HepG2 (cell line): ENCODE measurements around the gene TPX2. TPM values are rescaled to one million over a fixed set of nuclear protein-coding genes. Genes with fewer than 3 reads are reported as not detected.

Source experiments
- ASH2L ChIP-seq: fragments of 300-600, 200-600 bp; sonication (generic); IDR thresholded peaks from 2 replicates; pipeline ENCODE4 v1.7.0; 2017; ENCODE audit warnings: low read depth, mild to moderate bottlenecking, moderate library complexity, mixed read lengths, low read length; ENCODE audit not compliant: insufficient read length
- CREM ChIP-seq, 2 experiments: sonication (generic) in 1 of 2; formaldehyde crosslinking in 1 of 2; IDR thresholded peaks; 2 replicates each; pipeline versions ENCODE4 v1.4.0 to v1.6.1; 2016 to 2020; ENCODE audit warnings: antibody characterized with exemption in 1 of 2, mild to moderate bottlenecking in 1 of 2, missing genetic modification reagents in 1 of 2
- ETS1 ChIP-seq: sonication (generic); formaldehyde crosslinking; IDR thresholded peaks from 2 replicates; pipeline ENCODE4 v1.4.0; 2020; ENCODE audit warnings: missing genetic modification reagents
- KAT8 ChIP-seq: IDR thresholded peaks from 2 replicates; pipeline ENCODE4 v1.6.1; 2016; ENCODE audit warnings: missing genetic modification reagents, missing compliant biosample characterization
- KDM1A ChIP-seq: IDR thresholded peaks from 2 replicates; pipeline ENCODE4 v1.6.1; 2016; ENCODE audit warnings: missing compliant biosample characterization
- KDM2A ChIP-seq: sonication (generic); formaldehyde crosslinking; IDR thresholded peaks from 2 replicates; pipeline ENCODE4 v1.4.0; 2020; ENCODE audit warnings: low read depth, missing genetic modification reagents, borderline replicate concordance
- MYNN ChIP-seq: sonication (generic); formaldehyde crosslinking; IDR thresholded peaks from 2 replicates; pipeline ENCODE4 v1.4.0; 2020; ENCODE audit warnings: mild to moderate bottlenecking, low read depth, missing genetic modification reagents
- NFIB ChIP-seq: sonication (generic); formaldehyde crosslinking; IDR thresholded peaks from 2 replicates; pipeline ENCODE4 v1.9.0; 2021; ENCODE audit warnings: missing genetic modification reagents, mild to moderate bottlenecking, borderline replicate concordance
- SMARCE1 ChIP-seq: fragments of 450-650 bp; IDR thresholded peaks from 2 replicates; pipeline ENCODE4 v1.6.1; 2017; ENCODE audit warnings: borderline replicate concordance
- SNAPC4 ChIP-seq: sonication (generic); formaldehyde crosslinking; IDR thresholded peaks from 2 replicates; pipeline ENCODE4 v1.4.0; 2020; ENCODE audit warnings: mild to moderate bottlenecking, missing genetic modification reagents
- SP2 ChIP-seq: sonication (generic); formaldehyde crosslinking; IDR thresholded peaks from 2 replicates; pipeline ENCODE4 v1.5.1; 2020; ENCODE audit warnings: mild to moderate bottlenecking, missing genetic modification reagents
- SP5 ChIP-seq: IDR thresholded peaks from 2 replicates; pipeline ENCODE4 v1.6.1; 2016; ENCODE audit warnings: low read depth, borderline replicate concordance
- STAG1 ChIP-seq: sonication (generic); formaldehyde crosslinking; IDR thresholded peaks from 2 replicates; pipeline ENCODE4 v1.4.0; 2020; ENCODE audit warnings: missing genetic modification reagents
- TIGD3 ChIP-seq: sonication (generic); formaldehyde crosslinking; IDR thresholded peaks from 2 replicates; pipeline ENCODE4 v1.5.1; 2020; ENCODE audit warnings: mild to moderate bottlenecking, missing genetic modification reagents, borderline replicate concordance
- ZKSCAN5 ChIP-seq: sonication (generic); formaldehyde crosslinking; IDR thresholded peaks from 2 replicates; pipeline ENCODE4 v1.5.1; 2020; ENCODE audit warnings: mild to moderate bottlenecking, missing genetic modification reagents
- ZMYM2 ChIP-seq: sonication (generic); formaldehyde crosslinking; IDR thresholded peaks from 2 replicates; pipeline ENCODE4 v1.8.0; 2022; ENCODE audit warnings: mild to moderate bottlenecking, missing genetic modification reagents
- ZNF251 ChIP-seq: sonication (generic); formaldehyde crosslinking; IDR thresholded peaks from 2 replicates; pipeline ENCODE4 v1.9.0; 2021; ENCODE audit warnings: mild to moderate bottlenecking, missing genetic modification reagents
- ZNF335 ChIP-seq: sonication (generic); formaldehyde crosslinking; IDR thresholded peaks from 2 replicates; pipeline ENCODE4 v1.4.0; 2020; ENCODE audit warnings: missing genetic modification reagents
- ZNF484 ChIP-seq: sonication (generic); formaldehyde crosslinking; IDR thresholded peaks from 2 replicates; pipeline ENCODE4 v1.5.1; 2020; ENCODE audit warnings: mild to moderate bottlenecking, low read depth, missing genetic modification reagents, borderline replicate concordance
- ZNF644 ChIP-seq: IDR thresholded peaks from 2 replicates; pipeline ENCODE4 v1.6.1; 2016; ENCODE audit warnings: low read depth
- polyA plus RNA-seq, 8 experiments: library from polyadenylated mRNA; depleted of rRNA in 3 of 8; stranded (reverse) in 7 of 8; unstranded in 1 of 8; fragments of >200 nt; fragmentation: Illumina TruSeq in 4 of 8; extraction: Trizol in 4 of 8; gene quantifications; 2 replicates each; pipeline versions ENCODE4 v1.2.1 to v1.2.3, GENCODE V29; 2011 to 2016; ENCODE audit warnings: low read depth in 4 of 8, missing spikeins in 1 of 8, mixed read lengths in 1 of 8; ENCODE audit not compliant: insufficient read depth in 1 of 8
- total RNA-seq, 5 experiments: library from RNA; depleted of rRNA; stranded (reverse); fragments of >200 nt; fragmentation: Illumina TruSeq; extraction: Trizol; gene quantifications; 2 replicates each; pipeline ENCODE4 v1.2.3, GENCODE V29; 2016; ENCODE audit warnings: low read depth in 1 of 5

Gene TPX2
- total and polyA plus RNA-seq, 2 of the 13 experiments (the other 11 are each of a cell fraction or from before 2014, with no cell fraction given), result 34.3 to 124 TPM

GRCh38 chr20:31720486-31721407, 18.3 kb upstream of the TPX2 start (continued):
- TF ChIP-seq ETS1 (CRISPR knock-in tag) (no peak), MYNN (CRISPR knock-in tag) (no peak), SNAPC4 (CRISPR knock-in tag) (no peak), ASH2L (peak; percentile 77), STAG1 (peak; percentile 49), CREM (IDR thresholded peaks at IDR 0.05) (peak; percentile 67; the same call in 1 of the 2 replicates), CREM (CRISPR knock-in tag; IDR thresholded peaks at IDR 0.05) (no peak), ZKSCAN5 (CRISPR knock-in tag) (0 out of 2 replicates have a peak, but pooled peaks have one; percentile 69), SP5 (peak; percentile 64), ZNF335 (CRISPR knock-in tag) (peak; percentile 63; the same call in 1 of the 2 replicates), SP2 (0 out of 2 replicates have a peak, but pooled peaks have one; percentile 18), KDM1A (peak; percentile 75), SMARCE1 (no peak), ZNF644 (CRISPR knock-in tag) (peak; percentile 93), ZNF484 (CRISPR knock-in tag) (peak; percentile 40; the same call in 1 of the 2 replicates), NFIB (no peak), ZMYM2 (CRISPR knock-in tag) (peak; percentile 81), KDM2A (CRISPR knock-in tag) (peak; percentile 82), KAT8 (CRISPR knock-in tag) (peak; percentile 52; the same call in 1 of the 2 replicates), ZNF251 (CRISPR knock-in tag) (0 out of 2 replicates have a peak, but pooled peaks have one; percentile 26), TIGD3 (CRISPR knock-in tag) (peak; percentile 91)
